Keratinocyte (primary cell): Measurements from ENCODE around the gene JOSD2. TPM values are rescaled to one million over a fixed set of nuclear protein-coding genes. Genes with fewer than 3 reads are reported as not detected.

Experiments used
- DNase-seq: peaks from one replicate; pipeline ENCODE4 v3.0.0-alpha.2; 2011; ENCODE audit warnings: low read depth, missing footprints, low spot score
- FAIRE-seq: peaks from 2 replicates; lab custom pipeline; 2011; peaks lifted over from hg19 to GRCh38; lab: Jason Lieb, UNC
- H2AFZ ChIP-seq: 2 replicates; pipeline ENCODE4 v1.6.0; 2012; ENCODE audit warnings: low read length, control low read depth, inconsistent platforms; ENCODE audit not compliant: control insufficient read depth
- H3K27ac ChIP-seq: 2 replicates; pipeline ENCODE4 v1.5.1; 2011; ENCODE audit warnings: low read length; ENCODE audit not compliant: control insufficient read depth, insufficient read depth
- H3K27me3 ChIP-seq: 3 replicates; pipeline ENCODE4 v1.6.0; 2011; ENCODE audit warnings: low read length; ENCODE audit not compliant: control insufficient read depth, insufficient read depth; ENCODE audit errors: extremely low read depth
- H3K36me3 ChIP-seq, 2 experiments: 2 replicates in 1 of 2; 3 replicates in 1 of 2; pipeline ENCODE4 v1.5.1; 2011; ENCODE audit warnings: low read length in 2 of 2, mild to moderate bottlenecking in 1 of 2; ENCODE audit not compliant: control insufficient read depth in 2 of 2, insufficient read depth in 2 of 2; ENCODE audit errors: extremely low read depth in 1 of 2
- H3K4me1 ChIP-seq: 3 replicates; pipeline ENCODE4 v1.5.1; 2011; ENCODE audit warnings: low read length; ENCODE audit not compliant: control insufficient read depth, insufficient read depth; ENCODE audit errors: extremely low read depth
- H3K4me2 ChIP-seq: 3 replicates; pipeline ENCODE4 v1.6.0; 2011; ENCODE audit warnings: low read depth, low read length; ENCODE audit not compliant: control insufficient read depth, insufficient read depth; ENCODE audit errors: extremely low read depth
- H3K4me3 ChIP-seq, 3 experiments: fragments of 200-600 bp in 1 of 3; sonication (generic) in 1 of 3; 2 replicates in 2 of 3; 3 replicates in 1 of 3; pipeline ENCODE4 v1.5.1; 2011 to 2016; ENCODE audit warnings: low read length in 3 of 3, mild to moderate bottlenecking in 3 of 3, control low read depth in 2 of 3, inconsistent platforms in 1 of 3, low read depth in 1 of 3, mixed read lengths in 1 of 3, mixed run types in 1 of 3, moderate library complexity in 1 of 3; ENCODE audit not compliant: control insufficient read depth in 2 of 3, insufficient read depth in 2 of 3; ENCODE audit errors: extremely low read depth in 1 of 3
- H3K79me2 ChIP-seq: 2 replicates; pipeline ENCODE4 v1.6.0; 2012; ENCODE audit warnings: low read length; ENCODE audit not compliant: control insufficient read depth, insufficient read depth
- H3K9ac ChIP-seq: 3 replicates; pipeline ENCODE4 v1.6.0; 2011; ENCODE audit warnings: low read length; ENCODE audit not compliant: control insufficient read depth, insufficient read depth; ENCODE audit errors: extremely low read depth
- H3K9me1 ChIP-seq: 3 replicates; pipeline ENCODE4 v1.6.0; 2011; ENCODE audit warnings: low read length; ENCODE audit not compliant: control insufficient read depth, insufficient read depth; ENCODE audit errors: extremely low read depth
- H3K9me3 ChIP-seq: 2 replicates; pipeline ENCODE4 v1.5.1; 2012; ENCODE audit warnings: low read depth, low read length; ENCODE audit not compliant: control insufficient read depth
- H4K20me1 ChIP-seq: 3 replicates; pipeline ENCODE4 v1.6.0; 2011; ENCODE audit warnings: low read length; ENCODE audit not compliant: control insufficient read depth, insufficient read depth; ENCODE audit errors: extremely low read depth
- CTCF ChIP-seq, 3 experiments: IDR thresholded peaks in 1 of 3; conservative IDR thresholded peaks in 1 of 3; optimal IDR thresholded peaks in 1 of 3; 2 replicates in 2 of 3; 3 replicates in 1 of 3; pipeline versions ENCODE3 to v1.5.1; 2011; ENCODE audit warnings: low read length in 3 of 3, mild to moderate bottlenecking in 3 of 3, moderate library complexity in 2 of 3, control low read depth in 1 of 3, inconsistent platforms in 1 of 3; ENCODE audit not compliant: insufficient read depth in 2 of 3; ENCODE audit errors: extremely low read depth in 1 of 3
- EZH2 ChIP-seq: IDR thresholded peaks from one replicate; pipeline ENCODE4 v1.6.1; 2012; ENCODE audit warnings: inconsistent platforms, mild to moderate bottlenecking, low read length, moderate library complexity
- dilution Hi-C: fragments of 300-500 bp; cut with MboI; formaldehyde crosslinking; loops from one replicate; pipeline ENCODE4 v1.7.0; 2020; ENCODE audit warnings: low sequenced_read_pairs; ENCODE audit not compliant: extremely low pct_ligation_motif_present
- polyA plus RNA-seq, 5 experiments: library from polyadenylated mRNA; depleted of rRNA in 3 of 5; stranded (reverse) in 3 of 5; stranded (forward) in 1 of 5; unstranded in 1 of 5; fragments of >200 nt; gene quantifications; 1 replicate in 1 of 5; 2 replicates in 3 of 5; 3 replicates in 1 of 5; pipeline versions ENCODE4 v1.2.1 to v1.2.3, GENCODE V29; 2011 to 2012; ENCODE audit warnings: missing spikeins in 2 of 5, low read depth in 1 of 5, low replicate concordance in 1 of 5

The JOSD2 gene
- polyA plus RNA-seq, 1 donor (not counting 4 experiments of a cell fraction or from before 2014, with no cell fraction given) = 18.7 TPM

GRCh38 chr19:50510121-50510670 is 795 bp downstream of the JOSD2 start:
- dilution Hi-C loops = no loop called here
- Histone ChIP-seq H4K20me1 (no peaks in the 10 kb centered on the region), H3K4me2 (peak overlapping the region; percentile 91), H3K9me3 (no peaks in the 10 kb centered on the region), H3K4me1 (peaks cover 4% of the 10 kb centered on the region), H3K9ac (peak overlapping the region; percentile 81), H3K27me3 (peaks cover 3% of the 10 kb centered on the region), H3K36me3 (peaks cover 0 to 1% of the 10 kb centered on the region in 2 experiments), H3K4me3 (peak overlapping the region; percentile 68 to 94 (median 91)), H3K79me2 (peaks cover 5% of the 10 kb centered on the region), H3K9me1 (no peaks in the 10 kb centered on the region), H3K27ac (peak overlapping the region; percentile 68), H2AFZ (peak overlapping the region; percentile 49)
- FAIRE-seq (no peak), DNase-seq (no peak)
- no peak for TF ChIP-seq EZH2
- TF ChIP-seq CTCF (optimal IDR thresholded peaks at IDR 0.05 in 1 of 3, IDR thresholded peaks at IDR 0.05 in 1 of 3, conservative IDR thresholded peaks at IDR 0.05 in 1 of 3; ENCODE audit: extremely low read depth in 1 of 3, insufficient read depth in 2 of 3, low read length in 3 of 3) = no peak

GRCh38 chr19:50509366-50509765 is 1.6 kb downstream of the JOSD2 start:
- no peaks in the 10 kb centered on the region for H3K9me3 ChIP-seq
- H2AFZ ChIP-seq = no peak overlapping the region
- no peaks in the 10 kb centered on the region for H4K20me1 ChIP-seq
- H3K4me3 ChIP-seq = no peak overlapping the region
- no peak overlapping the region for H3K27ac ChIP-seq
- H3K36me3 ChIP-seq = peaks cover 0 to 1% of the 10 kb centered on the region in 2 experiments
- DNase-seq (no peak), FAIRE-seq (no peak)
- peaks cover 3% of the 10 kb centered on the region for H3K27me3 ChIP-seq
- TF ChIP-seq CTCF (optimal IDR thresholded peaks at IDR 0.05 in 1 of 3, IDR thresholded peaks at IDR 0.05 in 1 of 3, conservative IDR thresholded peaks at IDR 0.05 in 1 of 3; ENCODE audit: extremely low read depth in 1 of 3, insufficient read depth in 2 of 3, low read length in 3 of 3) (no peak), EZH2 (no peak)
- no peak overlapping the region for H3K4me2 ChIP-seq
- H3K4me1 ChIP-seq = peaks cover 4% of the 10 kb centered on the region
- peaks cover 5% of the 10 kb centered on the region for H3K79me2 ChIP-seq
- H3K9me1 ChIP-seq = no peaks in the 10 kb centered on the region
- dilution Hi-C loops = no loop called here
- no peak overlapping the region for H3K9ac ChIP-seq
